ENCODE data around the gene IPPK.
"Not testable (repeated sequence)": the region's sequence is repeated elsewhere in the genome, so short reads cannot be mapped to it uniquely, and the experiment has no call there.

The IPPK gene

DNA sequence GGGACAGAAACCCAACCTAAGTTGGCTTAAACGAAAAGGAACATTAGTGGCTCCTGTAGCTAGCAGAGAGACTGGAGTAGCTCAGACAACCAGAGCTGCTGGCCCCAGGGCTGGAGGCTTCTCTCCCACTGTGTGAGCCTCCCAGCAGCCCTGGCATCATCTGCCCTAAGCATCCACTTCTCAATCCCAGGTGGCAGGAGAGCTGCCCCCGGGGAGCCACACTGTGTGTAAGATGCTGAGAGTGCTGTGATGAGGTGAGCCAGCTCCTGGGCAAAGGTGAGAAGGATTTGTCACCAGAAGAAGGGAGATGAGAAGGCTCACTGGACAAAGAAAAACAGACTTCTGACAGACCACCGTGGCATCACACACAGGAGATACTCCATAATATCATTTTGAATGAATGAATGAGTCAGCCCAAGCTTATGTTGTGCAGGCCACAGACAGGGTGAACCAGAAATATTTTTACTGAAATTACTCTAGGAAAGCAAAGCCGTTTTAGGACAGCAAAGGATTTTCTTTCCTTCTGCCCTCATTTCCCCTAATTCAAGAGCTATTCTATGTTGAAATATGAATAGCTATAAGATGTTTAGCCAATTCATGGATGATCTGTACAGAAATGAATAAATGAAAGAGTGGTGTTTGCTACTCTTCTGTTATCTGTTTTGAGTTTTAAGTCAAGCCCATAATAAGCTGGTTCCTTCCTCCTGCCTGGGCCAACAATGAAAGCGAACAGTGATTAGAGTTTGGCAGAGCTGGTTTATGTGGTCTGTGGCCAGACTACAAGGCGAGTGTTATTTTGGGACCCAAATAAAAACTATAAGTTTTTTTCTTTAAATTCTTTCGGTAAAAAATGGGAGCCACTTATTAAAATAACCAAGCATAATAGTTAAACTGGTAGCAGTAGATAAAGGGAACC lies 76.7 kb downstream of the IPPK start:
- DNase-seq (ENCODE audit: low read depth) = no peak

GRCh38 chr9:92592537-92592936 lies 77.4 kb downstream of the IPPK start:
- DNase-seq (ENCODE audit: low read depth) = no peak

DNA sequence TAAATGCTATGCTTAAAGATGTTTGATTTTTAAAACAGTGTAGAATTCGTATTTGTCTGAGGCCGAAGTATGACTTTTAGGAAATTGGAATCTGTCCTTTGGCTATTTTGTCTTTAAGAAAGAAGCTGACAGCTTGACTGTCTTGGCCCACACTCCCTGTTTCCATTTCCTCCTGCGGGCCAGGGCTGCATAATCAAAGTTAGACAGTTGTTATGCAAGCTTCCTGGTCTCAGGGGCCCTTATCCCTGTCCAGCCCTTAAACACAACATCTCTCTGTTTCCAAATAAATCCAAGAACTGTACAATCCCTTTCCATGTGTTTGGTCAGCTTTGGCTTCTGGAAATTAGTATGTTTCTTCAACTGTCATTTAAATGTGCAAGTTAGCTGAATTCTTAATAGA lies 79.6 kb downstream of the IPPK start:
- DNase-seq (ENCODE audit: low read depth) = no peak

DNA sequence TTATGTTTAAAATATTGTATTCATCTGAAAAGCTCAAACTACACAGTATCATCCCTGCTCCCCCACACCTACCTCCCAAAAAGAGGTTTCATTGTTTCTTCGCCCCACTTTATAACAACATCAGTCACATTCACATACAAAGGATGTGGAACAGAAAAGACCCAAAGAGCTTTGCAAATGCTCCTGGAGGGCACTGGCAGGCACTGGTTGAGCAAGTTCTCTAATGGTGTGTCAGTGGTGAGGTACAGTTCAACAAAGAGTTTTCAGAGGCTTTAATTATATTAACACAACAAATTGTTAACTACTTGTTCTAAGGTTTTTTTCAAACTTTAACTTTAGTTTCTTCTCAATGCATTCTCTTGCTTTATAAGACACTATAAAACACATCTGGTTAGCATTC lies 80.0 kb downstream of the IPPK start:
- no peak for DNase-seq (ENCODE audit: low read depth)

- DNase-seq (ENCODE audit: low read depth) = no peak
Observed at GRCh38 chr9:92576175-92576574, 93.8 kb downstream of the IPPK start.

DNA sequence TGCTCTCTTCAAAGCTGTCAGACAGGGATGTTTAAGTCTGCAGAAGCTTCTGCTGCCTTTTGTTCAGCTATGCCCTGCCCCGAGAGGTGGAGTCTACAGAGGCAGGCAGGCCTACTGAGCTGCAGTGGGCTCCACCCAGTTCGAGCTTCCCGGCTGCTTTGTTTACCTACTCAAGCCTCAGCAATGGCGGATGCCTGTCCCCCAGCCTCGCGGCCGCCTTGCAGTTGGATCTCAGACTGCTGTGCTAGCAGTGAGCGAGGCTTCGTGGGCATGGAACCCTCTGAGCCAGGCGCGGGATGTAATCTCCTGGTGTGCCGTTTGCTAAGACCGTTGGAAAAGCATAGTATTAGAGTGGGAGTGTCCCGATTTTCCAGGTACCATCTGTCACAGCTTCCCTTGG lies 96.3 kb downstream of the IPPK start:
- not testable (repeated sequence) for DNase-seq (ENCODE audit: low read depth)

- not testable (repeated sequence) for DNase-seq (ENCODE audit: low read depth)
Observed at GRCh38 chr9:92571871-92572270, 98.1 kb downstream of the IPPK start.

- no peak for DNase-seq (ENCODE audit: low read depth)
Observed at GRCh38 chr9:92564982-92565381, 104.9 kb downstream of the IPPK start.

- no peak for DNase-seq (ENCODE audit: low read depth)
Observed at GRCh38 chr9:92564504-92564903, 105.4 kb downstream of the IPPK start.
